NCI-H1092 treated with DMSO at 0.1 percent for 48 hours (cell line): ENCODE results near the gene OTOA.
"Not testable (repeated sequence)": the region's sequence is repeated elsewhere in the genome, so short reads cannot be mapped to it uniquely, and the experiment has no call there.

Experiments
- DNase-seq: peaks from one replicate; lab custom pipeline; 2025; lab: John Stamatoyannopoulos, UW

Gene OTOA

DNA sequence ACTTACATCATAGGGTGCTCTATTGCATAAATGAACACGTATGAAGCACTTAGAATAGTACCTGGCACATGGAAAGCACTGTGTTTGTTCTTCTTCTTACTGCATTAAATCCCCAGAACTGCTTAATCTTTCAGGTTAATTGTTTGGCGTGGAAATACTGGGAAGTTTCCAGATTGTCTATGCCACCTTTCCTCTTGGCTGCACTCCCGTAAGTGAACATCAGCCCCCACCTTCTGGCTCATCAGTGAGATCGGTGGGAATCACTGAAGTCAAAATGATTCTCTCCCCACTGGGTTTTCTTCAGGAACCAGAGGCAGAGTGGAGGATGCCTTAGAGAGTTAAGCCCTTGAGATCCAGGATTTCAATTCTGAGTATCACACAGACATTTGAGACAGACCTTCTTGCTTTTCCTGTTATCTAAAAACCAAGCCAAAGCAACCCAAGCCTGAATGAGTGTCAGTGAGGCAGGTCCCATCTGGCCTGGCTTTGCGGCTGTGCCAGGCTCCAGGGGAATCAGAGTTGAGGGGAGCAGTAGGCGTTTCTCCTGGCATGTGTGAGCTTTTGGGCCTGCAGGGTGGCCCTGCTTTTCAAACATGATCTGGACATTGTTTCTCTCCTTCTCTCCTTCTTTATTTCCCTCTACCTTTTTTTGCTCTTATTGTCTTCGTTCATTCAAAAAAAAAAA, 59.1 kb downstream of the OTOA start:
- DNase-seq = no peak

DNA sequence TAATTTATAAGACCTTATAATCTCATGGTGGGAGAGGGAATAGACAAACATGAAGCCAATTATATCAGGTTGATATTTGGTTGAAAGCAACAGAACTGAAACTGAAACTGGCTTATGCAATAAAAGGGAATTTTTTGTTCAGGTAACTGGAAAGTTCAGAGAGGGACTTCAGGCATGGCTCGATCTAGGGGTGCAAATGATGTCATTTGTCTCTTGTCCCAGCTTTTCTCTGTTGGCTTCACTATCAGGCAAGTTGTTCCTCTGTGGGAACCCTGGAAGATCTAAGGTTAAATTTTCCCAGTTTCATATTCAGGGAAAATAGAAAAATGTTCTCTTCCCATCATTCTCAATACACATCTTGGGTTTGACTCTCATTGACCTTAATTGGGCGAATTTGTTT, 59.8 kb downstream of the OTOA start:
- no peak for DNase-seq

GRCh38 chr16:21727344-21727743, 63.6 kb downstream of the OTOA start:
- DNase-seq = no peak

DNA sequence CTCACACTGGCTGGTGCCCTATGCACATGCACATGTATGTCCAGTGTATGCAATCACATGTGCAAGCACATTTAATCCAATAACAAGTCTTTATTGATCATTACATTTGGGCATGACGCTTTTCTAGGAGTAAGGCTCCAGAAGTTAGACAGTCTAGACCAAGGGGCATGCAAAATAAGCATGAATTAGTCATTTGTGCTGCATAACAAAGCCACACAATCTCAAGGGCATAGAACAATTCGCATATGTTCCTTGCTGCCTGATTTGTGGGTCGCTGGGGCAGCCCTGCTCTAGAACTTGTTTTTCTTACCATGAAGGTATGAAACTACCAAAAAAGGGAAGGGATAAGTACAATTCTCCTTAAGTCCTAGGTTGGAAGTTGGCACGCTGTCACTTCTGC, 67.5 kb downstream of the OTOA start:
- not testable (repeated sequence) for DNase-seq

GRCh38 chr16:21740637-21741036, 76.9 kb downstream of the OTOA start:
- DNase-seq = not testable (repeated sequence)

DNA sequence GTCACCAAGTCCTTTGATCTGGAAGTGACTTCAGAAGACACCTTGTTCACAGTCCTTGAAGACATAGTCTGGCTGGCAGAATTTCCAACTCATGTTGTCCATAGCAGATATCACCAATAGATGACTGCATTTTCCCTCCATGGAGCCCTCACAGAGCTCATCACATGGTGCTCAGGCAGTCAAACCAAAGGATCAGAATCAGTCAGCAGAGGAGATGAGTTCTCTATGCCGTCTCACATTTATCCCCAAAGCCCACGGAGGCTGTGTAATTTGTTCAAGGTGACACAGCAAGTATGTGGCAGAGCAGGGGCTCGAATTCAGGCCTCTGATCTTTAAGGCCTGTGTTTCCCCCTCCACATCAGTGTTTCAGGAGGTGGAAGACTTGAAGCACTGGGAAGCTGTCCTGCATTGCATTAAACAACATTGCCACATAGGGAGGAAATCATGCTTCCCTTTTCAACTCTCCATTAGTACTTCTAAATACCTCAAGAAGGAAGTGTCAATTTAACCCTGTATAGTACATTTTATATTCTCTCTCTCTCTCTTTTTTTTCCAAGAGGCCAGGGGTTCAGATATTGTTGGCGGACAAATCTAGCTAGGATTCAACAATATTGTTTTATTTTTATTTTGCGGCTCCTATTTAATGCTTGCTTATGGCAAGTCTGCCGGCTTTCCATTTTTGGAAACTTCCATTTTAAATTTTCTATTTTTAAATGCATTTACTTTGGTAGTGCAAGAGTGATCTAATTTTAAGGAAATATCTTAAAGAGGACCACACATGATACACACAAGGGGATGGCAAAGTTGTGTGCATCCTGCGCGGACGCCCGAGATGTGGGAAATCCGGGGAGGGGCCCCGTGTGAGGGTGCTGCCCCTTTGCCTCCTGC, 92.7 kb downstream of the OTOA start:
- not testable (repeated sequence) for DNase-seq

DNA sequence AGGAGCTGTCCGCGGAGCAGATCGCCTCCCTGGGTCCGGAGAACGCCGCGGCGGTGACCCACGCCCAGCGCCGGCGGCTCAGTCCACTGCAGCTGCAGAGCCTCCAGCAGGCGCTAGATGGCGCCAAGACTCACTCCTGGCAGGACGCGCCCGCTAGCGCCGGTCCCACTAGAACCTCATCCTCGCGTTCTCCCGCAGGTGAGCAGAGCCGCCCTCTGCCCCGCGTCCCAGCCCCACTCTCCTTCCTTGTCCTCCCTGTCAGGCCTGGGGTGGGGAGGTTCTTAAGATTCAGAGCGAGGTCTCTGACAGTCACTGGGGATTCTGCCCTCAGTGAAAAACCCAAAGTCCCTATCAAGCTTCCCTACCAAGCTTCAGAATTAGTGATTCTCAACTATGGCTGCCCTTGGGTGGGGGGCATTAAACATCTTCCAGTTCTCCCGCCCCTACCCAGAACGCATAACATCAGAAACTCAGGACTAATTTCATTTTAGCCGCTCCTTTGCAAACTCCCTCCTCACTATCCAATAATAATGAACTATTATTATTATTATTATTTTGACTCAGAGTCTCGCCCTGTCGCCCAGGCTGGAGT, 93.4 kb downstream of the OTOA start:
- not testable (repeated sequence) for DNase-seq

DNA sequence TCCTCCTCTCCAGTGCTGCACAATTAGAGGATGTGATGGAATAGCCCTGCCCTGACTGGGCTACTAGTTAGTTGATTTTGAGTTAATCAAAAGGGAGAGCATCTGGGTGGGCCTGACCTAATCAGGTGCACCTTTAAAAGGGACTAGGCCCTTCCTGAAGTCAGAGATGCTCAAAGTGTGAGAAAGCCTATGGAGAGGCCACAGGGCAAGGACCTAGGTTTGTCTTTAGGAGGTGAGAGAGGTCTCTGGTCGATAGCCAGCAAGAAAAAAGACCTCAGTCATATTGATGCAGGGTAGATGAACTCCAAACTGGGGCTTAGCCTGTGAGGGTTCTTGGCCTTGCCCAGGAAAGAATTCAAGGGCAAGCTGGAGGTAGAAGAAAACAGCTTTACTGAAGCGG, 104.5 kb downstream of the OTOA start:
- not testable (repeated sequence) for DNase-seq

GRCh38 chr16:21768810-21769209, 105.0 kb downstream of the OTOA start:
- DNase-seq = not testable (repeated sequence)

DNA sequence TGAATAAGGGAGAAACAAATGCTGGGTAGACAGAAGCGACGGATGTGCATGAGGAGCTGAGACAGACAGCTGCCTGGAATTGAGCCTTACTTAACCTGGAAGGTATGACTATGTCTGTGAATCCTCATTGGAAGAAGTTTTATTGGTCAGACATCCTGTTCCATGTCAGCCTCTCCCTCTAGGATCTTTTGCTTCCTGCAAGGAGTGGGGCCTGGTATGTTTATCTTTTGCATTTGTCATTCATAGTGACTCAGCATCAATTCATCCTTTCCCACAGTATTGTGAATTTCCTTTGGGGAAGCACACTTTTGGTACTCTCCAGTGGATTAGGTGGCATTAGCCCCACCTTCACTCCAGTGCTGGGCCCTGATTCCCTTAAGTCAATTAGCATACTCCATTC, 105.5 kb downstream of the OTOA start:
- not testable (repeated sequence) for DNase-seq

- not testable (repeated sequence) for DNase-seq
Observed at GRCh38 chr16:21770584-21770983, 106.8 kb downstream of the OTOA start.

- not testable (repeated sequence) for DNase-seq
Observed at GRCh38 chr16:21772547-21773206, 108.9 kb downstream of the OTOA start.

DNA sequence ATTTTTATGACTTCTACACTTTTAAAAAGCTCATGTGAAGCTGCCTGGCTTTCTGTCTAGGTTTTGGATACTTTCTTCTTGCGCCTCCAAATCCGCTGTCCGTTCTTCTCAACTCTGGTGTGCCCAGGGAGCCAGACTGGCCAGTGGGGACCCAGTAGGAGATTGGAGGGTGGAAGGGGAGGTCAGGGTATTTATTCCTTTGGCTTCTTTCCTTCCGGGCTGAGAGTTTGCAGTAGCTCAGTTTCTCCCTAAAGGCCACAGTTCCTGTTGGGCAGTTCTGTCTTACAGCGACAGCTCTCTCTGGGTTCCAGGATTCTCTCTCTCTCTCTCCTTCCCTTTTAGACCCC, 109.4 kb downstream of the OTOA start:
- DNase-seq = not testable (repeated sequence)

DNA sequence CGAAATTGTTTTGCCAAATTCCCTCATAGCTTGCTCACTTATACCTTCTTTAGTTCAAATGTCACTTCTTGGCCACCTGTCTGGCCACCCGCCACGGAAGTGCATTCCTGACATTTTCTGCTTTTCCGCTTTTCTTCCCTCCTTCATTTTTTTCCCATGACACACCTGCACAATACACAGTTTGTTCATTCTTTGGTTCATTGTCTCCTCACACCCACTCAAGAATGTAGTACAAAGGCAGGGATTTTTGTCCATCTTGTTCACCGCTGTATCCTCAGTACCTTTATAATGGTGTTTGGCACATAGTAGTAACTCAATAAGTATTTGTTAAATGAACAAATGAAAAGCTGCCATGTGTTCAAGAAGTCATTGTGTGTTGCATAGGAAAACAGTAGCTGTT, 116.8 kb downstream of the OTOA start:
- DNase-seq = not testable (repeated sequence)

DNA sequence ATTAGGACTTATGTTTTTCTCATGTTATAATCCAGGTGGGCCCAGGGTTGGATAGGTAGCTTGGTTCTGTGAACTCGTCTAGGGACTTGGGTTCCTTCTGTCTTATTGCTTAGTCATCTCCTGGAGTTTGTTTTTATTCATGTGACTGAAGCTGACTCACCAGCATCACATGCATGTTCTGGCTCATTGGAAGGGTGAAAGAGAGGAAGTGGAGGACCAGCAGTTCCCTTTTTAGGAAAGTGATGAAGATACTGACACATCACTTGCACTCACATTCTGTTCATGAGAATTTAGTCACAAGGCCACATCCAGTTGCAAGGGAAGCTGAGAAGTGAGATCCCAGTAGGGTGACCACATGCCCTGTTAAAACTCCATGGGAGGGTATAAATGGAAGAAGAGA, 126.7 kb downstream of the OTOA start:
- DNase-seq = not testable (repeated sequence)

GRCh38 chr16:21793310-21793709, 129.5 kb downstream of the OTOA start:
- DNase-seq = not testable (repeated sequence)

DNA sequence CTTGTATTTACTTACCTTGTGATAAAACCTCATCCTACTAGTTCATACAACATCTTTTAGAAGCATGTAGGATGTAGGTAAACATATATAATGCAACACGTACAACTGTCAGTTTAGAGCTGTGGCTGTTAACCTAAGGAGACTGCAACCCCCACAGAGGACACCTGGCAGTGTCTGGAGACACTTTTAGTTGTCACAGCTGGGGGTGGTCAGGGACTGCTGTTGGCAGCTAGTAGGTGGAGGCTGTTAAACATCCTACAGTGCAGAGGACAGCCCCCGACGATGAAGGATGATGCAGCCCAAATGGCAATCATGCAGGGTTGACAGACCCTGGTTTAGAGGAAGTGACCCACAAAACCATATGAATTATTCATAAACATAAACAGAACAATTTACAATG, 134.8 kb downstream of the OTOA start:
- not testable (repeated sequence) for DNase-seq

DNA sequence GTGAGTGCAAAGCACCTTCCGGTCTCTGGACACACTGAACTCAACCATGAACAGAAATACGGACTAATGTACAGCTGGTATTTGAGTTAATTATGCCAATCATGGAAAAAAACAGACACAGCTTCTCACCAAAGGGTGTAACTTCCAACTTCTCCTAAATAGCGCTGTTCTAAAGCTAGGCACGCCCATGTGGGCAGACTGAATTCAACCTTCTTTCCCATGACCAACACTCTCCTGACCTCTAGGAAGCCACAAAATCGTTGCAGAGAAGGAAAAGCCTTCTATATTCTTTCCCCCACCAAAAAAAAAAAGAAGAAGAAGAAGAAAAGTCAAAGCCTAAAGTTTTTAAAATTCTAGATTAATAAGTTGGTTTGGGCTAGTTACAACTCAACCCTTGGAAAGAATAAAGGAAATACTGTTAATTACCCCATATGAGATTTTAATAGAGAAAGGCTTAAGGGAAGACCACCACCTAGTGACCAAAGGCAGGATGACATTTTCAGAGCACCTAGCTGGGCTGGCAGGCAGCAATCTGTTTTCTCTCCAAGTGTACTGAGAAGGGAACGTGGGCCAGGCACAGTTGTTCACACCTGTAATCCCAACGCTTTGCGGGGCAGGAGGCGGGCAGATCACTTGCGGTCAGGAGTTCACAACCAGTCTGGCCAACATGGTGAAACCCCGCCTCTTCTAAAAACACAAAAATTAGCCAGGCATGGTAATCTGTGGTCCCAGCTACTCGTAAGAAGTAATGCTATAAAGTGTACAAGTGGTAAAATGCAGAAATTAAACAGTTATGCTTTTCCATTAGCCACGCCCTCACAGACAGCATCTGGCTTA, 138.0 kb downstream of the OTOA start:
- not testable (repeated sequence) for DNase-seq

DNA sequence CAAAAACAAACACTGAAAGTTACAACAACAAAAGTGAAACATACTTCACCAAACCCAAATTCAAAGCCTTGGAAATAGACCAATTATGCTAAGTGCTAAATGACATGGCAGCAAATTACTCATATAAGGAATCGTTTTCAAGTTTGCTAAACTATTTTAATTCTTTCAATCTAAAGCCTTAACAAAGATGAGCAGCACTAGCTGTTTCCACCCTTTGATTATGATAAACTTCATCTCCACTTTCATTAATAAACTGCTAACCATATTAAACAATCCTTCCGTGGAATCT, 138.6 kb downstream of the OTOA start:
- DNase-seq = not testable (repeated sequence)
